ENCODE measurements around the gene COG2. TPM values are rescaled to one million over a fixed set of nuclear protein-coding genes. Genes with fewer than 3 reads are reported as not detected.
A peak's percentile ranks its signal among the peaks of the same experiment; 100 is the strongest.
"Not testable (repeated sequence)": the region's sequence is repeated elsewhere in the genome, so short reads cannot be mapped to it uniquely, and the experiment has no call there.

The COG2 gene
- 10 to 100 TPM; 29.6 to 32.3 TPM for total RNA-seq

GRCh38 chr1:230642263-230642959, at the start of gene COG2:
Gene COG2, plus strand, starts transcription at chr1:230642481. Its CDS starts 126 bp downstream, at chr1:230642607.
- POLR2A ChIA-PET, result interaction anchor here (0.9 kb wide), 1 partner anchor 336 kb away, joined by 3 read pairs; the partner anchor contains the start of gene TTC13

GRCh38 chr1:230592848-230593414, 49.4 kb upstream of the COG2 start:
- ChIA-PET POLR2A (no interaction called here), CTCF (no interaction called here)
- Mint-ChIP-seq H3K4me3 (no peak overlapping the region), H3K4me1 (ENCODE audit: low read depth) (no peaks in the 10 kb centered on the region), H3K36me3 (no peaks in the 10 kb centered on the region), H3K27ac (no peak overlapping the region), H3K9me3 (no peaks in the 10 kb centered on the region), H3K27me3 (peaks cover 26% of the 10 kb centered on the region)
- DNase-seq, result no peak
- intact Hi-C loops (cut with micrococcal nuclease), result no loop called here

More at GRCh38 chr1:230642263-230642959, at the start of gene COG2:
- H3K27ac Mint-ChIP-seq, result peak within 1 kb of the TSS; percentile 92
- CTCF ChIA-PET, result interaction anchor here (0.5 to 1.6 kb wide), 14 partner anchors 9 to 747 kb away, joined by 3 to 9 read pairs (median 3); no protein-coding TSS in a partner anchor
- intact Hi-C loops (cut with micrococcal nuclease), result loop anchor here (1.0 to 5.0 kb wide), 5 partner anchors 224 to 570 kb away; partner anchors contain the start of genes ARV1 and FAM89A
- no peaks in the 10 kb centered on the region for H3K9me3 Mint-ChIP-seq
- DNase-seq, result peak; percentile 96
- H3K36me3 Mint-ChIP-seq, result peaks cover 6% of the 10 kb centered on the region
- H3K4me3 Mint-ChIP-seq, result peak within 1 kb of the TSS; percentile 98
- H3K27me3 Mint-ChIP-seq, result peaks cover 14% of the 10 kb centered on the region
- H3K4me1 Mint-ChIP-seq (ENCODE audit: low read depth), result peaks cover 46% of the 10 kb centered on the region

- POLR2A ChIA-PET, result no interaction called here
- no peak for DNase-seq
- H3K36me3 Mint-ChIP-seq, result no peaks in the 10 kb centered on the region
- peaks cover 4% of the 10 kb centered on the region for H3K9me3 Mint-ChIP-seq
- intact Hi-C loops (cut with micrococcal nuclease), result no loop called here
- H3K27ac Mint-ChIP-seq, result no peak overlapping the region
- H3K27me3 Mint-ChIP-seq, result peaks cover 20% of the 10 kb centered on the region
- CTCF ChIA-PET, result no interaction called here
- no peaks in the 10 kb centered on the region for H3K4me1 Mint-ChIP-seq (ENCODE audit: low read depth)
- H3K4me3 Mint-ChIP-seq, result no peak overlapping the region
Observed at GRCh38 chr1:230594214-230594773, 48.0 kb upstream of the COG2 start.

- no peak overlapping the region for H3K27ac Mint-ChIP-seq
- peaks cover 25% of the 10 kb centered on the region for H3K27me3 Mint-ChIP-seq
- intact Hi-C loops (cut with micrococcal nuclease), result no loop called here
- no peak for DNase-seq
- no peaks in the 10 kb centered on the region for H3K36me3 Mint-ChIP-seq
- POLR2A ChIA-PET, result no interaction called here
- H3K4me3 Mint-ChIP-seq, result no peak overlapping the region
- CTCF ChIA-PET, result interaction anchor here (0.7 kb wide), 1 partner anchor 15 kb away, joined by 3 read pairs; no protein-coding TSS in a partner anchor
- H3K4me1 Mint-ChIP-seq (ENCODE audit: low read depth), result no peaks in the 10 kb centered on the region
- peaks cover 8% of the 10 kb centered on the region for H3K9me3 Mint-ChIP-seq
Observed at GRCh38 chr1:230595181-230595580, 47.1 kb upstream of the COG2 start.

- Mint-ChIP-seq H3K27ac (no peak overlapping the region), H3K27me3 (peaks cover 25% of the 10 kb centered on the region), H3K4me1 (ENCODE audit: low read depth) (no peaks in the 10 kb centered on the region), H3K4me3 (no peak overlapping the region), H3K9me3 (peaks cover 8% of the 10 kb centered on the region), H3K36me3 (no peaks in the 10 kb centered on the region)
- POLR2A ChIA-PET, result no interaction called here
- DNase-seq, result no peak
- intact Hi-C loops (cut with micrococcal nuclease), result no loop called here
- CTCF ChIA-PET, result no interaction called here
Observed at GRCh38 chr1:230596306-230596705, 46.0 kb upstream of the COG2 start.

- intact Hi-C loops (cut with micrococcal nuclease), result no loop called here
- Mint-ChIP-seq H3K4me1 (ENCODE audit: low read depth) (no peaks in the 10 kb centered on the region), H3K36me3 (no peaks in the 10 kb centered on the region), H3K4me3 (no peak overlapping the region), H3K27ac (no peak overlapping the region), H3K27me3 (peaks cover 21% of the 10 kb centered on the region), H3K9me3 (peaks cover 8% of the 10 kb centered on the region)
- DNase-seq, result no peak
- POLR2A ChIA-PET, result no interaction called here
- CTCF ChIA-PET, result no interaction called here
Observed at GRCh38 chr1:230598745-230599144, 43.5 kb upstream of the COG2 start.

- Mint-ChIP-seq H3K9me3 (peaks cover 8% of the 10 kb centered on the region), H3K27me3 (peaks cover 19% of the 10 kb centered on the region), H3K36me3 (no peaks in the 10 kb centered on the region), H3K4me1 (ENCODE audit: low read depth) (no peaks in the 10 kb centered on the region), H3K27ac (no peak overlapping the region), H3K4me3 (no peak overlapping the region)
- DNase-seq, result no peak
- ChIA-PET POLR2A (no interaction called here), CTCF (no interaction called here)
- intact Hi-C loops (cut with micrococcal nuclease), result no loop called here
Observed at GRCh38 chr1:230599926-230600656, 42.2 kb upstream of the COG2 start.

GRCh38 chr1:230600657-230601400, 41.5 kb upstream of the COG2 start:
- POLR2A ChIA-PET; H3K4me3 Mint-ChIP-seq; H3K4me1 Mint-ChIP-seq (ENCODE audit: low read depth); H3K36me3 Mint-ChIP-seq; H3K27ac Mint-ChIP-seq; H3K9me3 Mint-ChIP-seq; CTCF ChIA-PET; intact Hi-C loops (cut with micrococcal nuclease); DNase-seq: not testable (repeated sequence)
- peaks cover 16% of the 10 kb centered on the region for H3K27me3 Mint-ChIP-seq

GRCh38 chr1:230609208-230609607, 33.1 kb upstream of the COG2 start:
- Mint-ChIP-seq H3K4me3 (no peak overlapping the region), H3K27ac (no peak overlapping the region), H3K9me3 (no peaks in the 10 kb centered on the region), H3K27me3 (peaks cover 2% of the 10 kb centered on the region), H3K4me1 (ENCODE audit: low read depth) (no peaks in the 10 kb centered on the region), H3K36me3 (no peaks in the 10 kb centered on the region)
- POLR2A ChIA-PET, result no interaction called here
- no peak for DNase-seq
- CTCF ChIA-PET, result no interaction called here
- intact Hi-C loops (cut with micrococcal nuclease), result no loop called here

GRCh38 chr1:230610589-230610988, 31.7 kb upstream of the COG2 start:
- no peak for DNase-seq
- H3K4me3 Mint-ChIP-seq, result no peak overlapping the region
- no peaks in the 10 kb centered on the region for H3K9me3 Mint-ChIP-seq
- no peaks in the 10 kb centered on the region for H3K4me1 Mint-ChIP-seq (ENCODE audit: low read depth)
- no peak overlapping the region for H3K27ac Mint-ChIP-seq
- ChIA-PET CTCF (interaction anchor here (1.2 kb wide), 1 partner anchor 32 kb away, joined by 4 read pairs; the partner anchor contains the start of gene COG2), POLR2A (no interaction called here)
- intact Hi-C loops (cut with micrococcal nuclease), result no loop called here
- H3K36me3 Mint-ChIP-seq, result no peaks in the 10 kb centered on the region
- peaks cover 2% of the 10 kb centered on the region for H3K27me3 Mint-ChIP-seq

GRCh38 chr1:230611128-230611877, 31.0 kb upstream of the COG2 start:
- Mint-ChIP-seq H3K4me1 (ENCODE audit: low read depth) (no peaks in the 10 kb centered on the region), H3K36me3 (no peaks in the 10 kb centered on the region), H3K9me3 (no peaks in the 10 kb centered on the region), H3K27me3 (peaks cover 3% of the 10 kb centered on the region), H3K27ac (no peak overlapping the region), H3K4me3 (no peak overlapping the region)
- ChIA-PET CTCF (interaction anchor here (1.2 kb wide), 1 partner anchor 31 kb away, joined by 4 read pairs; the partner anchor contains the start of gene COG2), POLR2A (no interaction called here)
- intact Hi-C loops (cut with micrococcal nuclease), result no loop called here
- DNase-seq, result no peak
